ENCODE measurements around the gene CRCP. TPM values are rescaled to one million over a fixed set of nuclear protein-coding genes. Genes with fewer than 3 reads are reported as not detected.
A peak's percentile ranks its signal among the peaks of the same experiment; 100 is the strongest.

CRCP gene
- total and polyA plus RNA-seq, 4 donors, result 13.0 to 52.6 (median 18.4) TPM

GRCh38 chr7:66198956-66199355 is 84.3 kb downstream of the CRCP start:
- peaks cover 0 to 4% (median 0%) of the 10 kb centered on the region in 4 donors for H3K4me1 ChIP-seq (ENCODE audit: control insufficient read depth in 4 of 4, insufficient read depth in 4 of 4, low read length in 3 of 4)
- H3K9ac ChIP-seq (ENCODE audit: low read depth in 1 of 2, low read length in 2 of 2), result no peak overlapping the region
- no peaks in the 10 kb centered on the region for H3K27me3 ChIP-seq (ENCODE audit: control insufficient read depth in 4 of 4, insufficient read depth in 4 of 4, low read length in 3 of 4)
- no peak overlapping the region for H3K27ac ChIP-seq (ENCODE audit: low read depth in 1 of 2, low read length in 2 of 2)
- WGBS, result 62% methylated on average over 4 of the region's 4 CpGs
- no peak for DNase-seq (ENCODE audit: low spot score)
- H3K36me3 ChIP-seq (ENCODE audit: control insufficient read depth in 4 of 4, insufficient read depth in 3 of 4, low read depth in 1 of 4, low read length in 3 of 4), result no peaks in the 10 kb centered on the region
- TF ChIP-seq REST (IDR thresholded peaks at IDR 0.05) (no peak), RAD21 (IDR thresholded peaks at IDR 0.05) (peak in 1 of 2 donors; percentile 19)
- no peak overlapping the region for H3K4me3 ChIP-seq (ENCODE audit: low read depth in 1 of 3, low read length in 3 of 3)
- no peaks in the 10 kb centered on the region for H3K9me3 ChIP-seq (ENCODE audit: control insufficient read depth in 4 of 4, low read length in 3 of 4)

- peaks cover 0 to 19% (median 3%) of the 10 kb centered on the region in 4 donors for H3K4me1 ChIP-seq (ENCODE audit: control insufficient read depth in 4 of 4, insufficient read depth in 4 of 4, low read length in 3 of 4)
- no peak overlapping the region for H3K9ac ChIP-seq (ENCODE audit: low read depth in 1 of 2, low read length in 2 of 2)
- no peak for DNase-seq (ENCODE audit: low spot score)
- H3K9me3 ChIP-seq (ENCODE audit: control insufficient read depth in 4 of 4, low read length in 3 of 4), result no peaks in the 10 kb centered on the region
- H3K4me3 ChIP-seq (ENCODE audit: low read depth in 1 of 3, low read length in 3 of 3), result no peak overlapping the region
- H3K27ac ChIP-seq (ENCODE audit: low read depth in 1 of 2, low read length in 2 of 2), result no peak overlapping the region
- WGBS, result 77% methylated on average over 8 of the region's 8 CpGs
- H3K27me3 ChIP-seq (ENCODE audit: control insufficient read depth in 4 of 4, insufficient read depth in 4 of 4, low read length in 3 of 4), result no peaks in the 10 kb centered on the region
- H3K36me3 ChIP-seq (ENCODE audit: control insufficient read depth in 4 of 4, insufficient read depth in 3 of 4, low read depth in 1 of 4, low read length in 3 of 4), result no peaks in the 10 kb centered on the region
- TF ChIP-seq TAF1 (conservative IDR thresholded peaks at IDR 0.05) (no peak), ATF3 (IDR thresholded peaks at IDR 0.05) (no peak), HNF4A (conservative IDR thresholded peaks at IDR 0.05) (no peak), REST (IDR thresholded peaks at IDR 0.05) (no peak), YY1 (IDR thresholded peaks at IDR 0.05) (no peak), MAX (IDR thresholded peaks at IDR 0.05) (no peak), HNF4G (IDR thresholded peaks at IDR 0.05) (no peak), FOXA2 (IDR thresholded peaks at IDR 0.05) (no peak), SP1 (IDR thresholded peaks at IDR 0.05) (no peak)
Observed at GRCh38 chr7:66202441-66202840, 87.8 kb downstream of the CRCP start.

Other genes starting within 250 kb of the CRCP start
- 10 to 100 TPM; 12.8 to 14.6 TPM for gene VKORC1L1, start 241.8 kb upstream of the CRCP start, total RNA-seq
- 10 to 100 TPM in 1 of 2 donors, 1 to 10 TPM in 1; 9.8 to 10.7 TPM for gene VKORC1L1, start 241.8 kb upstream of the CRCP start, polyA plus RNA-seq
- 10 to 100 TPM; 45.2 to 45.7 TPM for gene GUSB, start 132.6 kb upstream of the CRCP start, total RNA-seq
- 10 to 100 TPM; 60.4 to 94.7 TPM for gene GUSB, start 132.6 kb upstream of the CRCP start, polyA plus RNA-seq
- gene ASL, start 39.0 kb upstream of the CRCP start, total RNA-seq, result 100 to 1,000 TPM in 1 of 2 donors, 10 to 100 TPM in 1; 60.3 to 272 TPM
- 100 to 1,000 TPM; 234 to 270 TPM for gene ASL, start 39.0 kb upstream of the CRCP start, polyA plus RNA-seq
- 10 to 100 TPM; 26.8 to 62.5 TPM for gene TPST1, start 90.5 kb downstream of the CRCP start, total RNA-seq
- gene TPST1, start 90.5 kb downstream of the CRCP start, polyA plus RNA-seq, result 10 to 100 TPM; 23.8 to 24.7 TPM

Measured in liver (tissue), 9 donors.